Gastroesophageal sphincter (tissue), 4 donors: ENCODE results near the gene PBX3. TPM values are rescaled to one million over a fixed set of nuclear protein-coding genes. Genes with fewer than 3 reads are reported as not detected.

Source experiments
- ATAC-seq: fragments of 150-250 bp; one replicate; pipeline ENCODE4 v1.9.1; 2016; ENCODE audit warnings: mild to moderate bottlenecking, moderate library complexity
- H3K27ac ChIP-seq, 4 donors: fragments of 200-600 bp; sonication (generic) in 3 of 4; 1 replicate in 3 of 4; 2 replicates in 1 of 4; pipeline ENCODE4 v1.5.1; 2016 to 2019
- H3K27me3 ChIP-seq: fragments of 200-600 bp; sonication (generic); one replicate; pipeline ENCODE4 v1.5.1; 2019
- H3K36me3 ChIP-seq, 2 donors: fragments of 200-600 bp; sonication (generic); one replicate each; pipeline ENCODE4 v1.5.1; 2019; ENCODE audit warnings: control low read depth in 1 of 2
- H3K4me1 ChIP-seq, 3 donors: fragments of 200-600 bp; sonication (generic); 1 replicate in 2 of 3; 2 replicates in 1 of 3; pipeline ENCODE4 v1.5.1; 2016 to 2019; ENCODE audit warnings: control low read depth in 2 of 3
- H3K4me3 ChIP-seq, 2 donors: fragments of 200-600 bp; sonication (generic); one replicate each; pipeline ENCODE4 v1.5.1; 2019; ENCODE audit warnings: mild to moderate bottlenecking in 1 of 2, moderate library complexity in 1 of 2
- H3K9me3 ChIP-seq, 3 donors: fragments of 200-600 bp; sonication (generic); one replicate each; pipeline ENCODE4 v1.5.1; 2017 to 2019; ENCODE audit warnings: control low read depth in 2 of 3
- CTCF ChIP-seq, 4 experiments: fragments of 200-600 bp in 2 of 4; fragments of 450-650 bp in 2 of 4; sonication (generic) in 1 of 4; IDR thresholded peaks; one replicate each; pipeline ENCODE4 v1.5.1; 2017 to 2019; ENCODE audit warnings: antibody characterized with exemption in 4 of 4, mild to moderate bottlenecking in 2 of 4, moderate library complexity in 2 of 4
- EP300 ChIP-seq: sonication (generic); formaldehyde crosslinking; IDR thresholded peaks from one replicate; pipeline ENCODE4 v1.6.1; 2017; ENCODE audit warnings: antibody characterized with exemption, mild to moderate bottlenecking
- POLR2A ChIP-seq, 2 donors: fragments of 450-650 bp; IDR thresholded peaks; one replicate each; pipeline ENCODE4 v1.6.1; 2017; ENCODE audit warnings: antibody characterized with exemption in 2 of 2, mild to moderate bottlenecking in 2 of 2, moderate library complexity in 1 of 2
- POLR2AphosphoS5 ChIP-seq: sonication (generic); formaldehyde crosslinking; IDR thresholded peaks from one replicate; pipeline ENCODE4 v1.6.1; 2017; ENCODE audit warnings: antibody characterized with exemption
- WGBS, 2 donors: methylation state at CpG; one replicate each; pipeline ENCODE4 v1.1.5; 2018; ENCODE audit warnings: low coverage in 1 of 2; 5-methylcytosine and 5-hydroxymethylcytosine counted together
- total RNA-seq, 4 donors: library from RNA; depleted of rRNA; stranded (reverse); fragments of >200 nt; gene quantifications; one replicate each; pipeline ENCODE4 v1.1.0, GENCODE V29; 2016

Gene PBX3
- total RNA-seq, 4 donors from 2014 or later: 59.9 to 81.4 (median 71.8) TPM

- WGBS, 2 donors: 69 to 95% methylated on average over 2 of the region's 2 CpGs
- Histone ChIP-seq H3K4me3 (no peak overlapping the region), H3K4me1 (peaks cover 0 to 38% (median 3%) of the 10 kb centered on the region in 3 donors), H3K9me3 (no peaks in the 10 kb centered on the region), H3K27ac (peak overlapping the region in 1 of 4 donors; percentile 25), H3K27me3 (no peaks in the 10 kb centered on the region), H3K36me3 (peaks cover 0 to 53% of the 10 kb centered on the region in 2 donors)
- ATAC-seq: no peak
- no peak for TF ChIP-seq EP300
- no peak for TF ChIP-seq POLR2AphosphoS5
- no peak for TF ChIP-seq POLR2A (IDR thresholded peaks at IDR 0.05)
Measured at GRCh38 chr9:125963932-125964331, 216.8 kb downstream of the PBX3 start.

- 66% methylated on average over 2 of the region's 6 CpGs; no CpG with 5 or more reads in 1 of the 2 donors for whole genome bisulfite sequencing, 2 donors
Measured at GRCh38 chr9:125964702-125965225, 217.6 kb downstream of the PBX3 start.

GRCh38 chr9:125965477-125965876 is 218.3 kb downstream of the PBX3 start:
- peaks cover 0 to 22% (median 3%) of the 10 kb centered on the region in 3 donors for H3K4me1 ChIP-seq
- WGBS, 2 donors: 33 to 40% methylated on average over 9 to 10 of the region's 10 CpGs
- no peaks in the 10 kb centered on the region for H3K27me3 ChIP-seq
- no peak for ATAC-seq
- no peaks in the 10 kb centered on the region for H3K9me3 ChIP-seq
- no peak overlapping the region for H3K4me3 ChIP-seq
- peak overlapping the region in 1 of 4 donors; percentile 25 for H3K27ac ChIP-seq
- H3K36me3 ChIP-seq: peaks cover 0 to 53% of the 10 kb centered on the region in 2 donors
- TF ChIP-seq POLR2AphosphoS5 (peak; percentile 56), POLR2A (IDR thresholded peaks at IDR 0.05) (no peak)

More at GRCh38 chr9:125964702-125965225, 217.6 kb downstream of the PBX3 start:
- Histone ChIP-seq H3K36me3 (peaks cover 0 to 53% of the 10 kb centered on the region in 2 donors), H3K4me1 (peaks cover 0 to 29% (median 3%) of the 10 kb centered on the region in 3 donors), H3K4me3 (no peak overlapping the region), H3K27me3 (no peaks in the 10 kb centered on the region), H3K27ac (peak overlapping the region in 1 of 4 donors; percentile 25), H3K9me3 (no peaks in the 10 kb centered on the region)
- no peak for TF ChIP-seq POLR2A (IDR thresholded peaks at IDR 0.05)
- TF ChIP-seq CTCF (IDR thresholded peaks at IDR 0.05): no peak
- no peak for TF ChIP-seq EP300
- no peak for ATAC-seq

GRCh38 chr9:125966466-125966865 is 219.3 kb downstream of the PBX3 start:
- no peak for TF ChIP-seq POLR2A (IDR thresholded peaks at IDR 0.05)
- TF ChIP-seq EP300: no peak
- TF ChIP-seq CTCF (IDR thresholded peaks at IDR 0.05): no peak
- no peak for TF ChIP-seq POLR2AphosphoS5
- 62 to 82% methylated on average over 9 of the region's 9 CpGs for WGBS, 2 donors
- ATAC-seq: no peak

GRCh38 chr9:125966959-125967711 is 220.0 kb downstream of the PBX3 start:
- ATAC-seq: no peak
- no peak overlapping the region for H3K4me3 ChIP-seq
- H3K27me3 ChIP-seq: no peaks in the 10 kb centered on the region
- H3K4me1 ChIP-seq: peaks cover 0 to 19% (median 3%) of the 10 kb centered on the region in 3 donors
- peaks cover 0 to 38% of the 10 kb centered on the region in 2 donors for H3K36me3 ChIP-seq
- no peaks in the 10 kb centered on the region for H3K9me3 ChIP-seq
- TF ChIP-seq POLR2AphosphoS5 (no peak), CTCF (IDR thresholded peaks at IDR 0.05) (no peak), EP300 (no peak)
- H3K27ac ChIP-seq: no peak overlapping the region
- WGBS, 2 donors: 82 to 83% methylated on average over 8 to 9 of the region's 11 CpGs

More at GRCh38 chr9:125966466-125966865, 219.3 kb downstream of the PBX3 start:
- Histone ChIP-seq H3K27ac (no peak overlapping the region), H3K4me3 (no peak overlapping the region), H3K4me1 (peaks cover 0 to 19% (median 3%) of the 10 kb centered on the region in 3 donors), H3K9me3 (no peaks in the 10 kb centered on the region), H3K27me3 (no peaks in the 10 kb centered on the region), H3K36me3 (peaks cover 0 to 44% of the 10 kb centered on the region in 2 donors)
